ENCODE data around the gene CPNE2. TPM values are rescaled to one million over a fixed set of nuclear protein-coding genes. Genes with fewer than 3 reads are reported as not detected.
"Not testable (repeated sequence)": the region's sequence is repeated elsewhere in the genome, so short reads cannot be mapped to it uniquely, and the experiment has no call there.

Gene CPNE2
- total RNA-seq, 4 donors from 2014 or later, result 41.6 to 154 (median 84.2) TPM

GRCh38 chr16:57069053-57069452 lies 23.3 kb upstream of the CPNE2 start:
- TF ChIP-seq, protein P1, sequence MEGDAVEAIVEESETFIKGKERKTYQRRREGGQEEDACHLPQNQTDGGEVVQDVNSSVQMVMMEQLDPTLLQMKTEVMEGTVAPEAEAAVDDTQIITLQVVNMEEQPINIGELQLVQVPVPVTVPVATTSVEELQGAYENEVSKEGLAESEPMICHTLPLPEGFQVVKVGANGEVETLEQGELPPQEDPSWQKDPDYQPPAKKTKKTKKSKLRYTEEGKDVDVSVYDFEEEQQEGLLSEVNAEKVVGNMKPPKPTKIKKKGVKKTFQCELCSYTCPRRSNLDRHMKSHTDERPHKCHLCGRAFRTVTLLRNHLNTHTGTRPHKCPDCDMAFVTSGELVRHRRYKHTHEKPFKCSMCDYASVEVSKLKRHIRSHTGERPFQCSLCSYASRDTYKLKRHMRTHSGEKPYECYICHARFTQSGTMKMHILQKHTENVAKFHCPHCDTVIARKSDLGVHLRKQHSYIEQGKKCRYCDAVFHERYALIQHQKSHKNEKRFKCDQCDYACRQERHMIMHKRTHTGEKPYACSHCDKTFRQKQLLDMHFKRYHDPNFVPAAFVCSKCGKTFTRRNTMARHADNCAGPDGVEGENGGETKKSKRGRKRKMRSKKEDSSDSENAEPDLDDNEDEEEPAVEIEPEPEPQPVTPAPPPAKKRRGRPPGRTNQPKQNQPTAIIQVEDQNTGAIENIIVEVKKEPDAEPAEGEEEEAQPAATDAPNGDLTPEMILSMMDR (IDR thresholded peaks at IDR 0.05), result no peak
- no peak for TF ChIP-seq POLR2AphosphoS5 (IDR thresholded peaks at IDR 0.05)
- TF ChIP-seq EP300 (IDR thresholded peaks at IDR 0.05; ENCODE audit: low read depth), result no peak
- no peak for TF ChIP-seq POLR2A (IDR thresholded peaks at IDR 0.05)
- Histone ChIP-seq H3K27ac (no peak overlapping the region), H3K9me3 (no peaks in the 10 kb centered on the region), H3K4me3 (no peak overlapping the region), H3K27me3 (no peaks in the 10 kb centered on the region), H3K36me3 (peaks cover 0 to 5% (median 0%) of the 10 kb centered on the region in 4 donors), H3K4me1 (no peaks in the 10 kb centered on the region)
- DNase-seq, result no peak
- in situ Hi-C loops (cut with MboI; ENCODE audit: low pct_ligation_motif_present in 1 of 4, low pct_unique_long_range_greater_than_20kb in 1 of 4, low sequenced_read_pairs in 3 of 4) (loop anchor here in 1 of 4 donors (25.0 kb wide), 1 partner anchor 207 kb away; the partner anchor contains the start of gene SLC12A3), intact Hi-C loops (cut with DNase I; ENCODE audit: low total_unique reads) (loop anchor here (1.0 kb wide), 1 partner anchor 28 kb away; no protein-coding TSS in a partner anchor)
- WGBS, 2 donors (ENCODE audit: low coverage in 1 of 2), result 91 to 93% methylated on average over 6 to 7 of the region's 7 CpGs

- Histone ChIP-seq H3K9me3 (no peaks in the 10 kb centered on the region), H3K4me1 (no peaks in the 10 kb centered on the region), H3K36me3 (peaks cover 0 to 5% (median 0%) of the 10 kb centered on the region in 4 donors), H3K4me3 (no peak overlapping the region), H3K27me3 (no peaks in the 10 kb centered on the region), H3K27ac (no peak overlapping the region)
- intact Hi-C loops (cut with DNase I; ENCODE audit: low total_unique reads), result loop anchor here (1.0 kb wide), 1 partner anchor 29 kb away; no protein-coding TSS in a partner anchor
- DNase-seq, result no peak
- in situ Hi-C loops (cut with MboI; ENCODE audit: low pct_ligation_motif_present in 1 of 4, low pct_unique_long_range_greater_than_20kb in 1 of 4, low sequenced_read_pairs in 3 of 4), result loop anchor here in 1 of 4 donors (25.0 kb wide), 1 partner anchor 208 kb away; the partner anchor contains the start of gene SLC12A3
- TF ChIP-seq POLR2A (IDR thresholded peaks at IDR 0.05), result no peak
- TF ChIP-seq, protein P1 (IDR thresholded peaks at IDR 0.05), result no peak
- no peak for TF ChIP-seq EP300 (IDR thresholded peaks at IDR 0.05; ENCODE audit: low read depth)
- WGBS, 2 donors (ENCODE audit: low coverage in 1 of 2), result 83 to 100% methylated on average over 1 to 8 of the region's 8 CpGs
Measured at GRCh38 chr16:57069635-57070370, 22.6 kb upstream of the CPNE2 start.

DNA sequence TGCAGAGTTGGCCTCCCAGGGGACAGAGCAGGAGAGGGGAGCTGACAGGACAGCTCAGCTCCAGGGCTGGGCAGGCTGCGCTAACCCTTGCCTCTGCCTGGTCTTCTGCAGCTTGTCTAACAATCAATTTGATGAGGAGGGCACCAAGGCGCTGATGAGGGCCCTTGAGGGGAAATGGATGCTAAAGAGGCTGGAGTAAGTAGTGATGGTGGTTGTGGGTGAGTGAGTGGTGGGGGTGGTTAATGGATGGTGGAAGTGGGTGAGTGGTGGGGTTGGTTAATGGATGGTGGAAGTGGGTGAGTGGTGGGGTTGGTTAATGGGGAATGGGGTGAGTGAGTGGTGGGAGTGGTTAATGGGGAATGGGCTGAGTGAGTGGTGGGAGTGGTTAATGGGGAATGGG lies 22.0 kb upstream of the CPNE2 start:
- intact Hi-C loops (cut with DNase I; ENCODE audit: low total_unique reads) (no loop called here), in situ Hi-C loops (cut with MboI; ENCODE audit: low pct_ligation_motif_present in 1 of 4, low pct_unique_long_range_greater_than_20kb in 1 of 4, low sequenced_read_pairs in 3 of 4) (loop anchor here in 1 of 4 donors (25.0 kb wide), 1 partner anchor 208 kb away; the partner anchor contains the start of gene SLC12A3)
- TF ChIP-seq POLR2A (IDR thresholded peaks at IDR 0.05) (no peak), POLR2AphosphoS5 (IDR thresholded peaks at IDR 0.05) (no peak), EP300 (IDR thresholded peaks at IDR 0.05; ENCODE audit: low read depth) (no peak)
- TF ChIP-seq, protein P1 (IDR thresholded peaks at IDR 0.05), result no peak
- peaks cover 0 to 5% (median 0%) of the 10 kb centered on the region in 4 donors for H3K36me3 ChIP-seq
- DNase-seq, result no peak
- H3K9me3 ChIP-seq, result no peaks in the 10 kb centered on the region
- no peak overlapping the region for H3K4me3 ChIP-seq
- no peak overlapping the region for H3K27ac ChIP-seq
- 89% methylated on average over 2 of the region's 2 CpGs; no CpG with 5 or more reads in 1 of the 2 donors for WGBS, 2 donors (ENCODE audit: low coverage in 1 of 2)
- H3K4me1 ChIP-seq, result no peaks in the 10 kb centered on the region
- H3K27me3 ChIP-seq, result no peaks in the 10 kb centered on the region

GRCh38 chr16:57071081-57071732 lies 21.2 kb upstream of the CPNE2 start:
- H3K9me3 ChIP-seq; intact Hi-C loops (cut with DNase I; ENCODE audit: low total_unique reads); H3K4me3 ChIP-seq; DNase-seq; H3K27ac ChIP-seq; H3K27me3 ChIP-seq; H3K4me1 ChIP-seq; H3K36me3 ChIP-seq: not testable (repeated sequence)
- in situ Hi-C loops (cut with MboI; ENCODE audit: low pct_ligation_motif_present in 1 of 4, low pct_unique_long_range_greater_than_20kb in 1 of 4, low sequenced_read_pairs in 3 of 4), result loop anchor here in 1 of 4 donors (25.0 kb wide), 1 partner anchor 209 kb away; the partner anchor contains the start of gene SLC12A3
- 73 to 75% methylated on average over 3 to 4 of the region's 4 CpGs for WGBS, 2 donors (ENCODE audit: low coverage in 1 of 2)
